Astrocyte of the spinal cord (primary cell): Measurements from ENCODE around the gene SLC35A2.
"Not testable (repeated sequence)": the region's sequence is repeated elsewhere in the genome, so short reads cannot be mapped to it uniquely, and the experiment has no call there.

ENCODE experiments used
- DNase-seq: peaks from one replicate; pipeline ENCODE4 v3.0.0; 2011; ENCODE audit warnings: low read depth, low spot score
- H3K4me3 ChIP-seq: 2 replicates; pipeline ENCODE4 v1.5.1; 2011; ENCODE audit warnings: low read depth, mild to moderate bottlenecking, low read length, moderate library complexity
- in situ Hi-C: cut with HindIII; loops from 2 replicates; pipeline ENCODE4 v1.10.0; 2017; ENCODE audit warnings: low sequenced_read_pairs
- TF ChIP-seq, protein P1 (sequence below): IDR thresholded peaks from 2 replicates; pipeline ENCODE4 v1.5.1; 2012; ENCODE audit warnings: low read depth, mild to moderate bottlenecking, low read length, inconsistent platforms

Gene SLC35A2

DNA sequence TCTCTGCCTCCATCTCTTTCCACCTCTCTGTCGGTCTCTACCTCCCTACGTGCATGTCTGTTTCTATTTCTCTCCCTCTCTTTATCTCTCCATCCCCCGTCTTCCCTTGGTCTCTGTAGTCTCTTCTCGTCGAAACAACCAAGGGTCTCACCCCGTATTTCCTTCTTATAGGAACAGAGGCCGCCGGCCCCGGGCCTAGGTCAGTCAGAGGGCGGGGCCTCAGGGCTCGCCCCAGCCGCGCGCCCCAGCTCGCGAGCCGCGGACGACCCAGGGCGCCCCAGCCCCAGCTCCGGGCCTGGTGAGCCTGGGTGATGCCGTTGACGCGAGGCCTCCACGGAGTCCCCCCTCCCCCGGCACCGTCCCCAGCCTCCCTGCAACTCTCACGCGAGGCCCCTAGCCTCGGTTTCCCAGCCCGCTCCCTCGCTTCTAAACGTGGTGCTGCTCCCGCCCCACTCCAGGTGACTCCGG is 20.5 kb downstream of the SLC35A2 start:
- in situ Hi-C loops = no loop called here
- no peak for DNase-seq
- peak overlapping the region; percentile 40 for H3K4me3 ChIP-seq
- TF ChIP-seq, protein P1, sequence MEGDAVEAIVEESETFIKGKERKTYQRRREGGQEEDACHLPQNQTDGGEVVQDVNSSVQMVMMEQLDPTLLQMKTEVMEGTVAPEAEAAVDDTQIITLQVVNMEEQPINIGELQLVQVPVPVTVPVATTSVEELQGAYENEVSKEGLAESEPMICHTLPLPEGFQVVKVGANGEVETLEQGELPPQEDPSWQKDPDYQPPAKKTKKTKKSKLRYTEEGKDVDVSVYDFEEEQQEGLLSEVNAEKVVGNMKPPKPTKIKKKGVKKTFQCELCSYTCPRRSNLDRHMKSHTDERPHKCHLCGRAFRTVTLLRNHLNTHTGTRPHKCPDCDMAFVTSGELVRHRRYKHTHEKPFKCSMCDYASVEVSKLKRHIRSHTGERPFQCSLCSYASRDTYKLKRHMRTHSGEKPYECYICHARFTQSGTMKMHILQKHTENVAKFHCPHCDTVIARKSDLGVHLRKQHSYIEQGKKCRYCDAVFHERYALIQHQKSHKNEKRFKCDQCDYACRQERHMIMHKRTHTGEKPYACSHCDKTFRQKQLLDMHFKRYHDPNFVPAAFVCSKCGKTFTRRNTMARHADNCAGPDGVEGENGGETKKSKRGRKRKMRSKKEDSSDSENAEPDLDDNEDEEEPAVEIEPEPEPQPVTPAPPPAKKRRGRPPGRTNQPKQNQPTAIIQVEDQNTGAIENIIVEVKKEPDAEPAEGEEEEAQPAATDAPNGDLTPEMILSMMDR = no peak

DNA sequence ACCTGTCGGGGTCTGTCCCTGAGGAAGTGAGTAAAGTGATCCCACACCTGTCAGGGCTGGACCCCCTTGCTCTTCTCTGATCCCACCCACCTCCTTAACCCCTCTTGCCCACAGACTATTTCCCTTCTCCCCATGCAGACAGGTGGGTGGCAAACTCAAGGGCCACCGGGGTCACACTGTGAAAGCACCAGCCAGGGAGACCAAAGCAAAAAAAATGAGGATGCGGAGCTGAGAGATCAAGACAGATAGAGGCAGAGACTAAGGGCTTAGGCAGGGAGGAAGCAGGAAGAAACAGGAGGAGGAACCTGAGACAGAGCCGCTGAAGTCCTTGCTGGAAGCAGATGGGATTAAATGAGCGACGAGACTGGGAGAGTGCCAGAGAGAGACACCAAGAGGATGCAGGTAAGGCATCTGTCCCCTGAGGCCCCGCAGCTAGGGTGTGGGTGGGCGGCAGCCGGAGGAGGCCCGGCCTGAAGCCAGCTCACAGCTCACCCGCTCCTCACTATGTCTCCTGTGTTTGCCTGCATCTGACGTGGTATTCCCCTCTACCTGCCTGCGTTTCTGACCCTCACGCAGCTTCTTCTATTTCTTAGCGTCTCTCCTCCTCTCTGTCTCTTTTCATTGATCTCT is 21.0 kb downstream of the SLC35A2 start:
- H3K4me3 ChIP-seq = no peak overlapping the region
- in situ Hi-C loops = no loop called here
- TF ChIP-seq, protein P1 = no peak
- no peak for DNase-seq

DNA sequence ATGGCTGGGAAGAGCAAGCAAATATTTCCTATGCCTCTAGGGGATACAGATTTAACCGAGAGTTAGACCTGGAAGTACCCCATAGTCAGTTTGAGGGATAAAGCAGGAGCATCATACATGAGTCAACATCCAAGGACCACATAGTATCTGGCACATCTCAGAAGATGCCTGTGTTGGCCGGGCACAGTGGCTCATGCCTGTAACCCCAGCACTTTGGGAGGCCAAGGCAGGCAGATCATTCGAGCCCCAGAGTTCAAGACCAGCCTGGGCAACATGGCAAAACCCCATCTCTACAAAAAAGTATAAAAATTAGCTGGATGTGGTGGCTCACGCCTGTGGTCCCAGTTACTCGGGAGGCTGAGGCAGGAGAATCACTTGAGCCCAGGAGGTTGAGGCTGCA is 24.9 kb downstream of the SLC35A2 start:
- in situ Hi-C loops, DNase-seq, H3K4me3 ChIP-seq: not testable (repeated sequence)

DNA sequence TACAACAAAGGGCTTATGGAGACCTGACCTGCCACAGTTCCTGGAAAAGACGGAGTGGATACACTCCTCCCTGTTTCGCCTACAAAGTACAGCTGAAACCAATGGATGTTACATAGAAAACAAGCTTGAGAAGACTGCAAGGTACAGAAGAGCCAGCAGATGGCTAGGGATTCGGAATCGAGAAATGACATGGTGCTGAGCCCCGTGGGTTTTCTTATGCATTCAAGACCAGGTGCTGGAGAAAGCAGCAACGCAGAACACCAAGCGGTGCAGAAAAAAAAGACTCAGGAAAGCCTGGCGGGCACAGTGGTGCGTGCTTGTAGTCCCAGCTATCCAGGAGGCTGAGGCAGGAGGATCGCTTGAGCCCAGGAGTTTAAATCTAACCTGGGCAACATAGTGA is 27.7 kb downstream of the SLC35A2 start:
- in situ Hi-C loops = no loop called here
- DNase-seq = no peak
- H3K4me3 ChIP-seq = no peak overlapping the region
- TF ChIP-seq, protein P1 = no peak

DNA sequence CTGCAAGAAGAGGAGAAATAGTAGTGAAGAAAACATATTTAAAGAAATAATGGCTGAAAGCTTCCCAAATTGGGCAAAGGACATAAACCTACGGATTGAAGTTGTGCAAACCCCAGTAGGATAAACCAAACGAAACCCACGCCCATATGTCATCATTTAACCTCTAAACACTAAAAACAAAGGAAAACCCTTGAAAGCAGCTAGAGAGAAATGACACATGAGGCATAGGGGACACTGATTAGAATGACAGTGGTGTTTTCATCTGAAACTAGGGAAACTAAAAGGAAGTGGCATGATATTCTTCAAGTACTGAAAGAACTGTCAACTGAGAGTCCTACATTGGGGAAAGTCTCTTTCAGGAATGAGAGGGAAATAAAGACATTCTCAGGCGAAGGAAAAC is 34.5 kb downstream of the SLC35A2 start:
- in situ Hi-C loops, DNase-seq, H3K4me3 ChIP-seq: not testable (repeated sequence)

DNA sequence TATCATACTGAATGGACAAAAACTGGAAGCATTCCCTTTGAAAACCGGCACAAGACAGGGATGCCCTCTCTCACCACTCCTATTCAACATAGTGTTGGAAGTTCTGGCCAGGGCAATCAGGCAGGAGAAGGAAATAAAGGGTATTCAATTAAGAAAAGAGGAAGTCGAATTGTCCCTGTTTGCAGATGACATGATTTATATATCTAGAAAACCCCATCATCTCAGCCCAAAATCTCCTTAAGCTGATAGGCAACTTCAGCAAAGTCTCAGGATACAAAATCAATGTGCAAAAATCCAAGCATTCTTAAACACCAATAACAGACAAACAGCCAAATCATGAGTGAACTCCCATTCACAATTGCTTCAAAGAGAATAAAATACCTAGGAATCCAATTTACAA is 39.4 kb downstream of the SLC35A2 start:
- DNase-seq, H3K4me3 ChIP-seq, in situ Hi-C loops: not testable (repeated sequence)

DNA sequence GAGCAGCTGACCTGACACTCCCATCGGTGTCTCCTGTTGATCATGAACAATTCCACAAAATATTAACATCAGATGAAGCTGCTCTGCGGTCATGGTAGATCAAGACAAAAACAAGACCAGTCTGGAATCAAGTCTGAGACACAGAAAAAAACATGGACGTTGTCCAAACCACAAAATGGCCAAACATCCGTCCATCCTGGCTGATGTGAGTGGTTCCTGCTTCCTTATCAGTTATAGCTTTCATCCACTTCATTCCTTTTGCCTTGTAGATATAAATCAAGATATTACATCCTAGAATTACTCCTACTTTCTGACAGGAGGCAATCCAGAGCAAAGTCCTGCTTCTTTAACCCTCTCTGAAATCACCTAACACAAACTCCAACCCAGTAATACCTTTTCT is 47.2 kb downstream of the SLC35A2 start:
- DNase-seq = peak; percentile 40
- TF ChIP-seq, protein P1 = no peak
- no peak overlapping the region for H3K4me3 ChIP-seq
- in situ Hi-C loops = no loop called here

DNA sequence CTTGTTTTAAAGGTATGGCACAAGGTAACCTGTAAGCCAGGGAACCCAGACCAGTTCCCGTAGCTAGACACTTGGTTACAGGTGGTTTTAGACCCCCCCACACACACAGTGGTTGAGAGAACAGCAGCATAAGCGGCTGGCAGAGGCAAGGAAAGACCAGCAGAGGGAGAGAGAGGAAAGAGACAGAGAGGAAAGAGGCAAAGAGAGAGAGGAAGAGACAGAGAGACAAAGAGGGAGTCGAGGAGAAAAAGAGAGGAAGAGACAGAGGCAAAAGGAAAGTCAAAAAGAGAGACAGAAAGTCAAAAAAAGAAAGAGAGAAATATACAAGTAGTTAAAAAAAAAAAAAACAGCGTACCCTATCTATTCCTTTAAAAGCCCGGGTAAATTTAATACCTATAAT is 56.5 kb downstream of the SLC35A2 start:
- no peak overlapping the region for H3K4me3 ChIP-seq
- TF ChIP-seq, protein P1 = peak; percentile 40
- DNase-seq = no peak
- in situ Hi-C loops = no loop called here

DNA sequence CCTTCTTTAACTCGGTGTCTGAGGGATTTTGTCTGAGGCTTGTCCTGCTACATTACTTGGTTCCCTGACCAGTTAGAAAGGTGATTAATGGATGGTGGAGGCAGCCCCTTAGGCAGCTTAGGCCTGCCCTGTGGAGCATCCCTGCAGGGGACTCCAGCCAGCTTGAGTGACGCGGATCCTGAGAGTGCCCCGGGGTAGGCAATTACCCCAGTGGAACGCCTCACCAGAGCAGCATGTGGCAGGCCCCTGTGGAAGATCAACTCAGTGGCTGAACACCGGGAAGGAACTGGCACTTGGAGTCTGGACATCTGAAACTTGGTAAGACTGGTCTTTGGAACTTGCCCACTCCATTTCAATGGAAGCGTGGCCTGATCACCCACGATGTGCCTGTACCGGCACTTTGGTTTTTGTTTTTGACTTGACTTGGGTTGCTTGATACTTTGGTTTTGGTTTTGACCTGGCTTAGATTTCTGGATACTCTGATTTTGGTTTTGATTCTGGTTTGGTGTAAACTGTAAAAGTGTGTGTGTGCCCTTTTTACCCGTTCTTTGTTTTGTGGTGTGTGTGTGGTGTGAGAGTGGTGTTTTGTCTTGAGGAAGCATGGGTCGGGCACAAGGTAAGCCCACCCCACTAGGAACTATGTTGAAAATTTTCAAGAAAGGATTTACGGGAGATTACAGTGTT is 57.2 kb downstream of the SLC35A2 start:
- in situ Hi-C loops, DNase-seq, H3K4me3 ChIP-seq: not testable (repeated sequence)

DNA sequence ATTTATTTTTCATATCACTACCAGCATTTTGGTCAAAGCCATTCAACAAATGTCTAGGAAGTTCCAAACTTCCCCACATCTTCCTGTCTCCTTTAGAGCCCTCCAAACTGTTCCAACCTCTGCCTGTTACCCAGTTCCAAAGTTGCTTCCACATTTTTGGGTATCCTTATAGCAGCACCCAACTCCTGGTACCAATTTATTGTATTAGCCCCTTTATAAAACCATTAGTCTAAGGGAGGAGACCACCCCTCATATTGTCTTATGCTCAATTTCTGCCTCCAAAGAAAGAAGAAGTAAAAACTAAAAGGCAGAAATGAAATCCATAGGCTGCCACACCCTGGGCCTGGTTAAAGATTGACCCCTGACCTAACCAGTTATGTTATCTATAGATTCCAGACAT is 58.0 kb downstream of the SLC35A2 start:
- DNase-seq, in situ Hi-C loops: not testable (repeated sequence)

More for the DNA sequence above, 58.0 kb downstream of the SLC35A2 start:
- not testable (repeated sequence) for H3K4me3 ChIP-seq
